HG03439 (cell line): Measurements from ENCODE around the gene LONP2.
"Not testable (repeated sequence)": the region's sequence is repeated elsewhere in the genome, so short reads cannot be mapped to it uniquely, and the experiment has no call there.

ENCODE experiments used
- ATAC-seq: cut with Tn5 transposase; IDR thresholded peaks from one replicate; pipeline ENCODE4 v1.9.1; 2021; ENCODE audit warnings: mild to moderate bottlenecking, moderate library complexity; ENCODE audit not compliant: unreplicated experiment

LONP2 gene

DNA sequence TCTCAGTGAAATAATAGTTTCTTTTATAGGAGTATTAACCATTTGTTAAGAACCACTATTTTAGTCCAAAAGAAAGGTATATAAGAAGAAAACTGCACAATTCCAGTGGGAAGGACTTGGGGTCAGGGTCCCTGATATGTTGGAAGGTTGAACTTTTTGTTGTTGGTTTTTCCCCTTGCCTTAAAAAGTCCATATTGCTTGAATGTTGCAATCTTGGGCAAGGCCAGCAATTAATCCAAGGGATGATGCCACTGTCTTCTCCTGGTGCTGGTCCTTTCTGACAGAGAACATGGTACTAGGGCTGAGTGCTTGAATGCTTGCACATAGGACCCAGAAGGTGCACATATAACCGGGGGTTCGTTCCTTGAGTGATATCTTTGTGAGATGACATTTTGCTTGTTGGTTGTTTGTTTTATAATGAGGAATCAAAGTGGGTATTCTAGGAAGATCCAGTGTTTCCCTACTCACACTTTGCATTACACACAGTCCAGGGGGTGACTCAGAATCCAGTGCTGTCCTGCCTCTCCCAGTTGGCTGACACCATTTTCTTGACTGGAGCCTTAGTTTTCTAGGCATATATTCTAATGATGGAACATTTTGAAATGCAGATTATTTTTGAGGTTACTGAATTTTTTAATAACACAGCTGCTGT lies 86.2 kb downstream of the LONP2 start:
- ATAC-seq = no peak

DNA sequence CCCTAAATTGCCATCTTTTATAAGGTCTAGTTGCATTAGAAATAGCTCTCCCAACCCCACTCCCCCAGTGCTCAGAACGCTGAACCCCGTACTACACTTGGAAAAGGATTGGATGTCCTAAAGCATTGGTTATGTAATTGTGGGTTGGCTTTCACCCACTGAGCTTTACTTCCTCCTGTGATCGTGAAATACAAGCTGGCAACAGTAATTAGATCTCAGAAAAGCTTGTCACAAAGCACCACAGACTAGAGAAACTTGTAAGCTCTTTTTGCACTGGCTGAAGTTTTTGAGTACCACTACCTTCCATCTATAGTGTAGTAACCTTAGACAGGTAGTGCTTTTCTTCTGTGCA lies 86.7 kb downstream of the LONP2 start:
- no peak for ATAC-seq

- no peak for ATAC-seq
These were observed 88.9 kb downstream of the LONP2 start for GRCh38 chr16:48332978-48333377.

DNA sequence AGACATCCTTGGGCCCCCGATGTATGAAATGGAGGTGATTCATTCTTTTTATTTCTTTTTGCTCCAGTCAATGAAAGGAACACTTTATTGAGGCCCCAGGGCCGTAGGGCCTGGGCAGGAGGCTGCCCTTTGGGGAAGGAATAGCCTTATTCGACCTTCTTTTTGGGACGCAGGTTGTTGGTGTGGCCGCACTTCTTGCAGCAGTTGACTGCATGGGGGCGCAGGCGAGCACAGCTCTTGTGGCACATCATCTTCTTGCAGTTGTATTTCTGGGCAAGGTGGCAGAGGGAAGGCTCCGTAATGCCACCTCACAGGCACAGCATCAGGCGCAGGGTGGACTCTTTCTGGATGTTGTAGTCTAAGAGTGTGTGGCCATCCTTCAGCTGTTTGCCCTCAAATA lies 90.2 kb downstream of the LONP2 start:
- ATAC-seq = no peak

DNA sequence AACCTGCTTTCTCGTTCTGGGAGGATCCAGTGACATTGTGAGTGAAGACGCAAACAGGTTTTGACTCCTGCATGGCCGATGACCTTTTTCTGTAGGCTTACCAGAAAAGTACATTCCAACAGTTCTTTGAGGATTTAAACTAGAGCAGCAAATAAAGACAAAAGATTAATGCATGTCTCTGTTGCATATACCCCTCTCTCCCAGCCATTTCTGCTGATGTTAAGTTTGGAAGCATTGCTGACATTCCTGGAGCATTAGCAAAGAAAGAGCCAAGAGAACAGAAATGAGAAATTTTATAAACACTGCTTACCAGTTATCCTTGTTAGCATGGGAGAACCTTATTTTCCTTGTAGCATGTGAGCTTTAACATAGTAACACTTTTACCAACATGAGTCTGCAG lies 91.9 kb downstream of the LONP2 start:
- no peak for ATAC-seq

DNA sequence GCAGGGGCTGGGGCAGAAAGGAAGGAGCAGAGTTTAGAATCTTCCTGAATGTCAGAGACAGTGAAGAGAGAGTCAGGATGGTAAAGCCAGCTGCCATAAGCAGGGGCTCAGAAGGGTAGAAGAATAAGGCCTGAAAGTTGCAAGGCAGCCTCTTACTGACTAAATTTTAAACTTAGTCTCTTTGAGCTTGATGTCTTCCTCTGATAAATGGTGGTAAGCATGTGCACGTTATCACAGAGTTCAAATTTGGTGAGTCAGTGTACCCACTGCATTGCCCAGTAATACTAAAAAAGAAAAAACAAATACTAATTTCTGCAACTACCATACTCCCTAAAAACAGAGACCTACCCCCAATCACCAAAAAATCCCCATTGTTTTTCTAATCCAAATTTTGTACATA lies 96.0 kb downstream of the LONP2 start:
- ATAC-seq = no peak

DNA sequence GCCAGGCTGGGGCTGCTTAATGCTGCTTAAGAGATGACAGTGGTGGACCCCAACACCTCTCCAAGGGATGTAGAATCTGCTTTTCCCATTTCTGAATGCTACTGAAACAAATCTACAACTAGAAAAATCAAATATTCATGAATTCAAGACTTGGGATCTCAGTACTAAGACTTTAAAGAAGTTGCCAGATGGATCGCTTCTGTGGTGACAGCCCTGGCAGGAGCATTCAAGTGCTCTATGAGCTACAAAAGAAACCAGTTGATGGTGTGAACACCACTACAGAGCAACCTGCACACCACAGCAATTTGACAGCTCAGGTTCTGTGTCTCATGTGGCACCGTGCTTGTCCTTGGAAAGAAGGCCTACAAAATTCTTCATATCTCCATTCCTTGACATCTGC lies 98.5 kb downstream of the LONP2 start:
- ATAC-seq = no peak

DNA sequence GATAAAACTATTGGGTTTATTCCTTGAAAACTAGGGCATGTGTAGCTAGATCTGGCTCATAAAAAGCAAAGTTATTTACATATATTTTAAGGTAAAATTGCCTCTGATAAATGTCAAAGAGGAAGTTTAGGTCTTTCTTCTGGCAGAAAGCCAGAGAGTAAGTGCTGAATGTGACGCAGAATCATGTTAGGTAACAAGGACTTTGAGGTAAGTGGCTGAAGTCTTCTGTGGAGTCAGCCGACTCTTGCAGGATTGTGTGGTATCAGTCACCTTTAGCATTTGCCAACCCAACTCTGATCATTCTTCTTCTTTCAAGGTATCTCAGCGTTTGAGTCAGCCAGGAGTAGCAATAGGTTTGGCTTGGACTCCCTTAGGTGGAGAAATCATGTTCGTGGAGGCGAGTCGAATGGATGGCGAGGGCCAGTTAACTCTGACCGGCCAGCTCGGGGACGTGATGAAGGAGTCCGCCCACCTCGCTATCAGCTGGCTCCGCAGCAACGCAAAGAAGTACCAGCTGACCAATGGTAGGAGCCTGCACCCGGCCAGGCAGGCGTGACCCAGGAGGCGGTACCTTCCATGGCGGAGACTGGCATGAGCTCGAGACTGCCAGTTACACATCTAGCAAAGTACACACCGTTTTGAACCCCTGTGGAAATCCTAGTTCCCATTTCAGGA lies 103.2 kb downstream of the LONP2 start:
- ATAC-seq = no peak

DNA sequence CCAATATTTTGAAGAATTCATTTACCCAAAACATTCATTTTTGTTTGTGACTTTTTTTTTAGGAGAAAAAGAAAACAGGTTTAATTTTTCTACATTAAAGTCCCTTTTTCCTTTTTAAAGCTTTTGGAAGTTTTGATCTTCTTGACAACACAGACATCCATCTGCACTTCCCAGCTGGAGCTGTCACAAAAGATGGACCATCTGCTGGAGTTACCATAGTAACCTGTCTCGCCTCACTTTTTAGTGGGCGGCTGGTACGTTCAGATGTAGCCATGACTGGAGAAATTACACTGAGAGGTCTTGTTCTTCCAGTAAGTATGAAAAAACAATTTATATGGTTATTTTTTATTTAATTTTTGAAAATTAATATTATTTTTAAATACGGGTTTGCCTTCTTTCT lies 103.9 kb downstream of the LONP2 start:
- no peak for ATAC-seq

GRCh38 chr16:48350736-48351135 lies 106.6 kb downstream of the LONP2 start:
- no peak for ATAC-seq

DNA sequence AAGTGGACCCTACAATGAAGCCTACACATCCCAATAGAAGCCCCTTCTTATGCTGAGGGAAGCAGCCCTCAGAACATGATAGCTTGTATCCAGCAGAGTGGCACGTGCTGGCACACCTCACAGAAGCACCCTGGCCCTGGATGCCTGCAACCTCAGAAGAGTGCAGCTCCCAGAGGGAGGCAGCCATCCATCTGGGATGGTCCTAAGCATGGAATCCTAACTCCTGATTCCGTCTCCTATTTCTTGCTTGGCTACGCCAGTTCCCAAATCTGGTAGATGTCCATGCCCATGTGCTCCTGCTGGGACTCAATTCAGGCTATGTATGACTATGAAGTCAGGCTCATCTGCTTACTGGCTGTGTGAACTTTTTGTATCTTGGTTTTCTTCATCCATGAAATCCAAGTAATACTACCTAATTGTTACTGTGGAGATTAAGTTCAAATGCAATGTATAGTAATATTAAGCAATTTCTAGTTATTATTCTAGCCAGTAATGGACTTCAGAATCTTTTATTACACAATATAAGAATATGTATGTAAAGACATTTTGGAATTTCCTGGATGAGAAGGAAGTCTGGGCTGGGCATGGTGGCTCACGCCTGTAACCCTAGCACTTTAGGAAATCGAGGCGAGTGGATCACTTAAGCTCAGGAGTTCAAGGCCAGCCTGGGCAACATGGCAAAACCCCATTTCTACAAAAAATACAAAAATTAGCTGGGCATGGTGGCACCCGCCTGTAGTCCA lies 108.7 kb downstream of the LONP2 start:
- ATAC-seq = no peak

DNA sequence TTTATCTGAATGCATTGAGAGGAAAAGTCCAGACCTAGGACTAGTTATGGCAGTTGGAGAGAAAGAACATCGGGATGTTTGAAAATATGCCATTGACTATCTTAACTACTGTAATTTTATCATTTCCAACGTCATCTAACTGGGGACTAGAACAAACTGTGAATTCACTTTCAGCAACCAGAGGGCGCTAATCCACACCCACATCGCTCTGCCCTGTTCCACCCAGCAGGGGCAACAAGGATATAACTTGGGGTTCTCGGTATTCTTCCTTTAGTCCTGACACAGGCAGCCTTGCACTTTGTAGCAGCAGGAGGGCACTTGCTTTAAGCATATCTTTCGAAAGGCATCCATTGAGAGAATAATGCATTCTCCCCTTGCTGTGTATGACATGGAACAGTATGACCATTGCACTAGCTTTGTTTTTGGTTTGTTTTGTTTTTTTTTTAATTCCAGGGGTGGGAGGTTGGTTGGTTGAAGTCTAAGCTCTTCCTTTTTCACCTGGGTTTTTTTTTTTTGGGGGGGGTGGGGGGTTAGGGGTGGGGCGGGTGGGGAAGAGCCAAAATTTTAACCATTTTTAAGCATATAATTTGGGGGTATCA lies 109.6 kb downstream of the LONP2 start:
- peak; percentile 63 for ATAC-seq

- not testable (repeated sequence) for ATAC-seq
These were observed 110.3 kb downstream of the LONP2 start for GRCh38 chr16:48354385-48354784.

GRCh38 chr16:48354877-48355855 lies 111.1 kb downstream of the LONP2 start:
- no peak for ATAC-seq

DNA sequence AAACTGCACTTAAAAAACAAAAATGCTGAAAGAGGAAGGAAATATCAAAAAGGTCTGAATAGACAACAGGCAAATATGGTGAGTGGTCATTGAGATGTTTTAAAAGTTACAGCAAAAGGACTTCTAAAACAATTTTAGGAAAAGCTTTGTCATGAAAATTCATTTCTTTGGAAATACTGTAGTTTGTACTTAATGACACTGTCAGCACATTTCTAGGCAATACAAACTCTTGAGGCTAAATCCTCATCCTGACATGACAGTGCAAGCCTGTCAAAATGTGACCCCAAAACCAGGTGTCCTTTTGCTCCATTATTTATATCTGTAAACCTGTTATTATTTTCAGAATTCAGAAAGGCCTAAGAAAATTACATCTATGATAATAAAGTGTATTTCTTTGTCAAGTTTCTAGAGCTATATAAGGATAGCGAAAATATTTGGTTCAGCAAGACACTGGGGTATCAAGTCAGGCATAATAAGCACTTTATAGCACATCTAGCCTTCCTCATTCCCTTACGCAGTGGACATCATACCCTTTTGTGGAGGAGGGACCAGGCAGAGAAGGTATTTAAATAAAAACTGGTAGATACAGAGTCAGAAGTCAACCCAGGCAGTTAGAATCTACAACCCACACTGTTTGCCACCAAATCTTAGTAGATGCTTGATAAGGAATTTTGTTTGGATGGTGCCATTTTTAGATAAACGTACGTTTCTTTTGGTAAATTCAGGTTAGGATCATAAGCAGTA lies 112.7 kb downstream of the LONP2 start:
- no peak for ATAC-seq

DNA sequence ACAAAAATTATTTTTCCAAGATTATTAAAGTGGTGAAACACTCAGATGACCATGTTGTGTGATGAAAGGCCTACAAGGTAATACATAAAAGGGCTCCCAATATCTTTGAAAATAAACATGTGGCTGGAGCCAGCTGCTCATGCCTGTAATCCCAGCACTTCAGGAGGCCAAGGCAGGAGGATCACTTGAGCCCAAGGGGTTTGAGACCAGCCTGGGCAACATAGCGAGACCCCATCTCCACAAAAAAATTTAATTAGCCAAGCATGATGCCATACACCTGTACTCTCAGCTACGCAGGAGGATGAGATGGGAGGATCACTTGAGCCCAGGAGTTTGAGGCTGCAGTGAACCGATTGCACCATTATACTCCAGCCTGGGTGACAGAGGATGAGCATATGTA lies 114.3 kb downstream of the LONP2 start:
- no peak for ATAC-seq

DNA sequence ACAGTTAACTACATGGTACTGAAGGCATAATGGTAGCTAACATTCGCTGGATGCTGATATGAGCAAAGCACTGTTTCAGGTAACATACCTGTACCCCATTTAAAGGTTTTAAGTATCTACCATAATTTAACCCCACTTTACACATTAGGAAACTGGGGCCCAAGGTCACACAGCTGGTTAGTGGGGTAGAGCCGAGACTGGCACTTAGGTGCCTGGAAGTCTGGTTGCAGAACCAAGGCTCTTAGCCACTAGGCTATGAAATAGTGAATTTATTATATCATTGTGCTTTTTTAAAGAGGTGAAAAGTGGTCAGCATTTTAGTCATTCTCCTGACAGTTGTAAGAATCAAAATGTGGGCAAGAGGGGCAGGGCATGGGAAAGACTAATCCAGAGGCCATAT lies 115.9 kb downstream of the LONP2 start:
- ATAC-seq = no peak

GRCh38 chr16:48361012-48361411 lies 116.9 kb downstream of the LONP2 start:
- ATAC-seq = no peak

- no peak for ATAC-seq
These were observed 117.5 kb downstream of the LONP2 start for GRCh38 chr16:48361540-48362144.
